Cardiac fibroblast (primary cell): ENCODE measurements around the gene MACROD2.

Experiments
- DNase-seq, 2 donors: peaks; one replicate each; pipeline versions ENCODE4 v3.0.0 to v3.0.0-alpha.2; 2010; ENCODE audit warnings: low read depth in 2 of 2
- H3K4me3 ChIP-seq, 2 donors: replicated peaks in 1 of 2; 1 replicate in 1 of 2; 2 replicates in 1 of 2; pipeline ENCODE4 v1.5.1; 2011; ENCODE audit warnings: low read depth in 2 of 2, low read length in 2 of 2, mild to moderate bottlenecking in 2 of 2, moderate library complexity in 1 of 2
- CTCF ChIP-seq: IDR thresholded peaks from one replicate; pipeline ENCODE4 v1.5.1; 2011; ENCODE audit warnings: low read depth, mild to moderate bottlenecking, low read length, inconsistent platforms

MACROD2 gene

GRCh38 chr20:14521436-14521835 lies 526.1 kb downstream of the MACROD2 start:
- peak in 1 of 2 donors; percentile 10 for DNase-seq
- TF ChIP-seq CTCF, result no peak
- no peak overlapping the region for H3K4me3 ChIP-seq

- DNase-seq, result no peak
- H3K4me3 ChIP-seq, result no peak overlapping the region
- TF ChIP-seq CTCF, result no peak
These were observed 527.3 kb downstream of the MACROD2 start for GRCh38 chr20:14522595-14522994.

- no peak overlapping the region for H3K4me3 ChIP-seq
- no peak for DNase-seq
- no peak for TF ChIP-seq CTCF
These were observed 527.8 kb downstream of the MACROD2 start for GRCh38 chr20:14523090-14523489.

GRCh38 chr20:14525426-14525825 lies 530.1 kb downstream of the MACROD2 start:
- no peak overlapping the region for H3K4me3 ChIP-seq
- DNase-seq, result no peak
- no peak for TF ChIP-seq CTCF

GRCh38 chr20:14526891-14527290 lies 531.6 kb downstream of the MACROD2 start:
- TF ChIP-seq CTCF, result no peak
- no peak for DNase-seq
- H3K4me3 ChIP-seq, result no peak overlapping the region

GRCh38 chr20:14531786-14532185 lies 536.5 kb downstream of the MACROD2 start:
- no peak for DNase-seq
- no peak for TF ChIP-seq CTCF
- no peak overlapping the region for H3K4me3 ChIP-seq

- no peak overlapping the region for H3K4me3 ChIP-seq
- TF ChIP-seq CTCF, result no peak
- DNase-seq, result no peak
These were observed 541.4 kb downstream of the MACROD2 start for GRCh38 chr20:14536738-14537137.
